HepG2 (cell line): ENCODE results near the gene RPGR. TPM values are rescaled to one million over a fixed set of nuclear protein-coding genes. Genes with fewer than 3 reads are reported as not detected.

ENCODE experiments used
- ATAC-seq: fragments of 200-7000 bp; cut with Tn5 transposase; 3 replicates; pipeline ENCODE4 v1.9.1; 2020; ENCODE audit warnings: mild to moderate bottlenecking, moderate library complexity
- BruUV-seq: library from RNA; stranded (reverse); fragments of 400-500 nt; replicated peaks from 2 replicates; lab custom pipeline; 2021; lab: Mats Ljungman, UMichigan
- CTCF ChIA-PET: fragments of 300-600 bp; formaldehyde crosslinking; extraction: SDS; loops from one replicate; lab custom pipeline; 2021; ENCODE audit warnings: low total read pairs, inconsistent platforms, low intra/inter-chr PET ratio; lab: Yijun Ruan, JAX
- POLR2A ChIA-PET: fragments of 350-600 bp; sonication (Branson Sonifier 250); formaldehyde crosslinking; loops from one replicate; lab custom pipeline; 2020; ENCODE audit warnings: antibody characterized with exemption, inconsistent platforms; lab: Yijun Ruan, JAX
- DNase-seq: peaks from one replicate; pipeline ENCODE4 v3.0.0-alpha.2; 2015; ENCODE audit warnings: low spot score
- FAIRE-seq: peaks from 3 replicates; lab custom pipeline; 2011; peaks lifted over from hg19 to GRCh38; lab: Jason Lieb, UNC
- H2AFZ ChIP-seq: one replicate; pipeline ENCODE4 v1.6.1; 2011; ENCODE audit warnings: low read length, inconsistent platforms
- H3K27ac ChIP-seq: fragments of 300-600 bp; 3 replicates; pipeline ENCODE4 v1.8.0; 2011; ENCODE audit warnings: mixed run types, mild to moderate bottlenecking, mixed read lengths, low read length, inconsistent platforms; ENCODE audit not compliant: insufficient read depth; ENCODE audit errors: extremely low read length
- H3K27me3 ChIP-seq, 2 experiments: fragments of 200-600 bp in 1 of 2; 2 replicates in 1 of 2; 3 replicates in 1 of 2; pipeline versions ENCODE4 v1.6.0 to v1.8.0; 2011; ENCODE audit warnings: low read length in 2 of 2, mild to moderate bottlenecking in 2 of 2, moderate library complexity in 2 of 2, inconsistent platforms in 1 of 2; ENCODE audit not compliant: insufficient read depth in 2 of 2, control insufficient read depth in 1 of 2
- H3K36me3 ChIP-seq, 2 experiments: fragments of 200-600 bp in 1 of 2; replicated peaks in 1 of 2; 2 replicates in 1 of 2; 3 replicates in 1 of 2; pipeline versions ENCODE4 v1.5.1 to v1.8.0; 2011; ENCODE audit warnings: low read length in 2 of 2, inconsistent platforms in 1 of 2; ENCODE audit not compliant: insufficient read depth in 2 of 2, control insufficient read depth in 1 of 2
- H3K4me1 ChIP-seq: 2 replicates; pipeline ENCODE4 v1.5.1; 2012; ENCODE audit warnings: low read length, inconsistent platforms; ENCODE audit not compliant: insufficient read depth
- H3K4me2 ChIP-seq: 2 replicates; pipeline ENCODE4 v1.6.0; 2011; ENCODE audit warnings: low read depth, low read length, inconsistent platforms
- H3K4me3 ChIP-seq, 3 experiments: fragments of 200-600 bp in 1 of 3; sonication (generic), shearing (Covaris generic) in 1 of 3; replicated peaks in 1 of 3; 2 replicates each; pipeline ENCODE4 v1.5.1; 2011 to 2016; ENCODE audit warnings: low read length in 3 of 3, inconsistent platforms in 2 of 3, low read depth in 2 of 3, mild to moderate bottlenecking in 2 of 3, control low read depth in 1 of 3, mixed read lengths in 1 of 3; ENCODE audit not compliant: insufficient read depth in 1 of 3
- H3K79me2 ChIP-seq: one replicate; pipeline ENCODE4 v1.6.1; 2011; ENCODE audit warnings: low read length, inconsistent platforms; ENCODE audit not compliant: insufficient read depth
- H3K9ac ChIP-seq: 2 replicates; pipeline ENCODE4 v1.6.0; 2011; ENCODE audit warnings: mild to moderate bottlenecking, low read depth, low read length, inconsistent platforms; ENCODE audit not compliant: insufficient read depth
- H3K9me3 ChIP-seq: 2 replicates; pipeline ENCODE4 v1.5.1; 2012; ENCODE audit warnings: mild to moderate bottlenecking, low read length
- H4K20me1 ChIP-seq: 2 replicates; pipeline ENCODE4 v1.6.0; 2011; ENCODE audit warnings: inconsistent platforms, mild to moderate bottlenecking, low read length, moderate library complexity; ENCODE audit not compliant: insufficient read depth
- CBX5 ChIP-seq: sonication (generic); formaldehyde crosslinking; IDR thresholded peaks from 2 replicates; pipeline ENCODE4 v1.4.0; 2020; ENCODE audit warnings: missing genetic modification reagents, borderline replicate concordance
- CHCHD3 ChIP-seq: sonication (generic); formaldehyde crosslinking; IDR thresholded peaks from 2 replicates; pipeline ENCODE4 v1.8.0; 2022; ENCODE audit warnings: mild to moderate bottlenecking, missing genetic modification reagents, moderate library complexity
- ETV5 ChIP-seq: IDR thresholded peaks from 2 replicates; pipeline ENCODE4 v1.6.1; 2018; ENCODE audit warnings: missing biosample characterization, missing genetic modification reagents, inconsistent platforms, borderline replicate concordance
- HOXD1 ChIP-seq: sonication (generic); formaldehyde crosslinking; IDR thresholded peaks from 2 replicates; pipeline ENCODE4 v1.5.0; 2020; ENCODE audit warnings: missing genetic modification reagents
- RAD21 ChIP-seq: fragments of 450-650 bp; formaldehyde crosslinking; IDR thresholded peaks from 2 replicates; pipeline ENCODE4 v1.5.0; 2020; ENCODE audit warnings: mild to moderate bottlenecking
- TCF7L2 ChIP-seq: IDR thresholded peaks from 2 replicates; pipeline ENCODE4 v1.6.1; 2011; ENCODE audit warnings: mild to moderate bottlenecking, low read depth, low read length, moderate library complexity
- TRIM22 ChIP-seq: fragments of 450-650 bp; IDR thresholded peaks from 2 replicates; pipeline ENCODE4 v1.6.1; 2017
- ZNF136 ChIP-seq: sonication (generic); formaldehyde crosslinking; IDR thresholded peaks from 2 replicates; pipeline ENCODE4 v1.8.1; 2022; ENCODE audit warnings: low read depth, mild to moderate bottlenecking, moderate library complexity, missing genetic modification reagents
- ZNF225 ChIP-seq: sonication (generic); formaldehyde crosslinking; IDR thresholded peaks from 2 replicates; pipeline ENCODE4 v1.4.0; 2020; ENCODE audit warnings: mild to moderate bottlenecking, missing genetic modification reagents
- ZNF382 ChIP-seq: sonication (generic); formaldehyde crosslinking; IDR thresholded peaks from 2 replicates; pipeline ENCODE4 v1.5.0; 2020; ENCODE audit warnings: missing genetic modification reagents, mild to moderate bottlenecking, borderline replicate concordance
- ZNF562 ChIP-seq: sonication (generic); formaldehyde crosslinking; IDR thresholded peaks from 2 replicates; pipeline ENCODE4 v1.8.0; 2022; ENCODE audit warnings: missing genetic modification reagents, borderline replicate concordance
- ZNF614 ChIP-seq: IDR thresholded peaks from 2 replicates; pipeline ENCODE4 v1.6.1; 2018; ENCODE audit warnings: missing biosample characterization, missing genetic modification reagents, inconsistent platforms, borderline replicate concordance
- whole genome bisulfite sequencing: methylation state at CpG from one replicate; pipeline ENCODE4 v1.1.6; 2017; ENCODE audit warnings: low lambda C conversion rate; 5-methylcytosine and 5-hydroxymethylcytosine counted together
- in situ Hi-C: cut with HindIII; loops from 2 replicates; pipeline ENCODE4 v1.10.0; 2017; ENCODE audit warnings: low pct_unique_long_range_greater_than_20kb; ENCODE audit not compliant: extremely low pct_ligation_motif_present
- intact Hi-C: fragments of 100-400 bp; cut with micrococcal nuclease; formaldehyde crosslinking; loops from one replicate; pipeline ENCODE4 v1.10.0; 2022; ENCODE audit not compliant: unreplicated experiment
- polyA plus RNA-seq, 8 experiments: library from polyadenylated mRNA; depleted of rRNA in 3 of 8; stranded (reverse) in 7 of 8; unstranded in 1 of 8; fragments of >200 nt; fragmentation: Illumina TruSeq in 4 of 8; extraction: Trizol in 4 of 8; gene quantifications; 2 replicates each; pipeline versions ENCODE4 v1.2.1 to v1.2.3, GENCODE V29; 2011 to 2016; ENCODE audit warnings: low read depth in 4 of 8, missing spikeins in 1 of 8, mixed read lengths in 1 of 8; ENCODE audit not compliant: insufficient read depth in 1 of 8
- total RNA-seq, 5 experiments: library from RNA; depleted of rRNA; stranded (reverse); fragments of >200 nt; fragmentation: Illumina TruSeq; extraction: Trizol; gene quantifications; 2 replicates each; pipeline ENCODE4 v1.2.3, GENCODE V29; 2016; ENCODE audit warnings: low read depth in 1 of 5
- TF ChIP-seq, protein P1 (sequence below): sonication (generic); formaldehyde crosslinking; IDR thresholded peaks from 2 replicates; pipeline ENCODE4 v1.4.0; 2020; ENCODE audit warnings: mild to moderate bottlenecking, missing genetic modification reagents, borderline replicate concordance

Gene RPGR
- total and polyA plus RNA-seq, 2 of the 13 experiments (the other 11 are each of a cell fraction or from before 2014, with no cell fraction given): 2.1 to 12.1 TPM

DNA sequence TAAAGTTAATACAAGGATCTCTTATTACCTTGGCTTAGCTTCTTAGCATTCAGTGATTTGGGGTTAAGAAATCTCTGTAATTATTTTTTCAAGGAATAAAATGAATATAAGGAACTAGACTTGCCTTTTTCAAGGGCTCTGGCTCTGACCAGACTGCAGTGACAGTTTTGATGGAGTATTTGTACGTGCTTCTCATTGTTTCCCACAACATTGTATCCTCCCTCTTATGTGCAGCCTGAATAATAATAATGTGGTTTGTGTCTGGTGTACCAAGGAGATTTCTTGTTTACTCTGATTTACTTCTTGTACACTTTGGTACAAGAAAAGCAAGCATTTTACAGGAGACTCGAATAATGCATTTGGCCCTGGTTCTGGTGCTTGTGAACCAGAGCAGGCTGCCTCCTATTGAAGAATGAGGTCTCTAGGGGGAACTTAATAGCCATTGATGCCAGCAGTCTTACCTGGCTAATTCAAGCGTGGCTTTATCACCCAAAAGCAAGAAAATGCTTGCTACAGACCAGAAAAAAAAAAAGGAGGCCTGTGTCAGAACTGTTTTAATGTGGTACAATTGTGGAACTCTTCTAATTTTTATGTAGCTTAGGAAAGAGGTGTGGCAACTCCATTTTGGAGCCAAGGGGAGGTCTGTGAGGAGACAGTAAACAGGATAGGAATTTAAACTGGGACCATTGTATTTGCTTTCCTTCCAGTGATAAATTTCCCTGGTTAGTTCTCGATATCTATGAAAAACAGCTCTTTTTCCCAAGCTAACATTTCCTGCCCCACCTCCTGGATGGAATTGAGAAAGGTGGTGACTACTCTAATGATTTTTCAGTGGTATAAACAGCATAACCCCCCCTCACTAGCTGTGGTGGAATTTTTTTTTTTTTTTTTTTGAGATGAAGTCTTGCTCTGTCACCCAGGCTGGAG, 30.7 kb upstream of the RPGR start:
- Histone ChIP-seq H3K36me3 (no peaks in the 10 kb centered on the region), H3K27ac (no peak overlapping the region), H3K79me2 (no peaks in the 10 kb centered on the region), H2AFZ (no peak overlapping the region), H3K9ac (no peak overlapping the region), H3K4me2 (no peak overlapping the region), H3K4me3 (no peak overlapping the region), H3K9me3 (no peaks in the 10 kb centered on the region), H3K4me1 (peaks cover 10% of the 10 kb centered on the region), H3K27me3 (no peaks in the 10 kb centered on the region)
- CTCF ChIA-PET: no interaction called here
- no TSS peak for BruUV-seq
- POLR2A ChIA-PET: no interaction called here
- intact Hi-C loops (no loop called here), in situ Hi-C loops (no loop called here)
- no peak for DNase-seq
- FAIRE-seq: no peak
- TF ChIP-seq ZNF562 (CRISPR knock-in tag) (no peak), TCF7L2 (no peak), HOXD1 (CRISPR knock-in tag) (no peak), ZNF225 (CRISPR knock-in tag) (no peak), RAD21 (CRISPR knock-in tag) (no peak), TRIM22 (no peak), CHCHD3 (CRISPR knock-in tag) (no peak), CBX5 (CRISPR knock-in tag) (no peak), ETV5 (CRISPR knock-in tag) (no peak), ZNF136 (CRISPR knock-in tag) (no peak), ZNF614 (CRISPR knock-in tag) (no peak), ZNF382 (no peak)
- TF ChIP-seq, protein P1, sequence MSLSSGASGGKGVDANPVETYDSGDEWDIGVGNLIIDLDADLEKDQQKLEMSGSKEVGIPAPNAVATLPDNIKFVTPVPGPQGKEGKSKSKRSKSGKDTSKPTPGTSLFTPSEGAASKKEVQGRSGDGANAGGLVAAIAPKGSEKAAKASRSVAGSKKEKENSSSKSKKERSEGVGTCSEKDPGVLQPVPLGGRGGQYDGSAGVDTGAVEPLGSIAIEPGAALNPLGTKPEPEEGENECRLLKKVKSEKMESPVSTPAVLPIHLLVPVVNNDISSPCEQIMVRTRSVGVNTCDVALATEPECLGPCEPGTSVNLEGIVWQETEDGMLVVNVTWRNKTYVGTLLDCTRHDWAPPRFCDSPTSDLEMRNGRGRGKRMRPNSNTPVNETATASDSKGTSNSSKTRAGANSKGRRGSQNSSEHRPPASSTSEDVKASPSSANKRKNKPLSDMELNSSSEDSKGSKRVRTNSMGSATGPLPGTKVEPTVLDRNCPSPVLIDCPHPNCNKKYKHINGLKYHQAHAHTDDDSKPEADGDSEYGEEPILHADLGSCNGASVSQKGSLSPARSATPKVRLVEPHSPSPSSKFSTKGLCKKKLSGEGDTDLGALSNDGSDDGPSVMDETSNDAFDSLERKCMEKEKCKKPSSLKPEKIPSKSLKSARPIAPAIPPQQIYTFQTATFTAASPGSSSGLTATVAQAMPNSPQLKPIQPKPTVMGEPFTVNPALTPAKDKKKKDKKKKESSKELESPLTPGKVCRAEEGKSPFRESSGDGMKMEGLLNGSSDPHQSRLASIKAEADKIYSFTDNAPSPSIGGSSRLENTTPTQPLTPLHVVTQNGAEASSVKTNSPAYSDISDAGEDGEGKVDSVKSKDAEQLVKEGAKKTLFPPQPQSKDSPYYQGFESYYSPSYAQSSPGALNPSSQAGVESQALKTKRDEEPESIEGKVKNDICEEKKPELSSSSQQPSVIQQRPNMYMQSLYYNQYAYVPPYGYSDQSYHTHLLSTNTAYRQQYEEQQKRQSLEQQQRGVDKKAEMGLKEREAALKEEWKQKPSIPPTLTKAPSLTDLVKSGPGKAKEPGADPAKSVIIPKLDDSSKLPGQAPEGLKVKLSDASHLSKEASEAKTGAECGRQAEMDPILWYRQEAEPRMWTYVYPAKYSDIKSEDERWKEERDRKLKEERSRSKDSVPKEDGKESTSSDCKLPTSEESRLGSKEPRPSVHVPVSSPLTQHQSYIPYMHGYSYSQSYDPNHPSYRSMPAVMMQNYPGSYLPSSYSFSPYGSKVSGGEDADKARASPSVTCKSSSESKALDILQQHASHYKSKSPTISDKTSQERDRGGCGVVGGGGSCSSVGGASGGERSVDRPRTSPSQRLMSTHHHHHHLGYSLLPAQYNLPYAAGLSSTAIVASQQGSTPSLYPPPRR: no peak
- TF ChIP-seq, all 625 proteins: peak for 0
- H4K20me1 ChIP-seq: no peaks in the 10 kb centered on the region
- 72% methylated on average over 4 of the region's 4 CpGs for WGBS
- no peak for ATAC-seq
